ENCODE measurements around the gene WAC. TPM values are rescaled to one million over a fixed set of nuclear protein-coding genes. Genes with fewer than 3 reads are reported as not detected.

Gene WAC
- total RNA-seq, 4 donors from 2014 or later, result 141 to 162 (median 155) TPM

GRCh38 chr10:28503114-28503513 is 29.8 kb upstream of the WAC start:
- no peaks in the 10 kb centered on the region for H3K4me1 ChIP-seq
- no peak for ATAC-seq
- no peaks in the 10 kb centered on the region for H3K36me3 ChIP-seq
- no peaks in the 10 kb centered on the region for H3K9me3 ChIP-seq
- peaks cover 6% of the 10 kb centered on the region for H3K27me3 ChIP-seq
- H3K27ac ChIP-seq, result no peak overlapping the region
- 34 to 70% methylated on average over 3 of the region's 3 CpGs for WGBS, 2 donors (ENCODE audit: low coverage in 1 of 2)
- no peak overlapping the region for H3K4me3 ChIP-seq
- TF ChIP-seq POLR2A (IDR thresholded peaks at IDR 0.05) (no peak), POLR2AphosphoS5 (IDR thresholded peaks at IDR 0.05) (no peak), EP300 (IDR thresholded peaks at IDR 0.05) (no peak), CTCF (IDR thresholded peaks at IDR 0.05) (no peak)

- Histone ChIP-seq H3K4me1 (no peaks in the 10 kb centered on the region), H3K9me3 (no peaks in the 10 kb centered on the region), H3K4me3 (no peak overlapping the region), H3K36me3 (no peaks in the 10 kb centered on the region), H3K27me3 (peaks cover 11% of the 10 kb centered on the region), H3K27ac (no peak overlapping the region)
- TF ChIP-seq EP300 (IDR thresholded peaks at IDR 0.05) (no peak), POLR2A (IDR thresholded peaks at IDR 0.05) (no peak), POLR2AphosphoS5 (IDR thresholded peaks at IDR 0.05) (no peak), CTCF (IDR thresholded peaks at IDR 0.05) (no peak)
- no peak for ATAC-seq
- 89 to 90% methylated on average over 4 of the region's 4 CpGs for WGBS, 2 donors (ENCODE audit: low coverage in 1 of 2)
Measured at GRCh38 chr10:28505359-28505959, 27.5 kb upstream of the WAC start.

- no peak overlapping the region for H3K4me3 ChIP-seq
- no peak for ATAC-seq
Measured at GRCh38 chr10:28508304-28508925, 24.5 kb upstream of the WAC start.

GRCh38 chr10:28509286-28509685 is 23.6 kb upstream of the WAC start:
- H3K9me3 ChIP-seq, result no peaks in the 10 kb centered on the region
- WGBS, 2 donors (ENCODE audit: low coverage in 1 of 2), result 76 to 83% methylated on average over 3 of the region's 3 CpGs
- H3K36me3 ChIP-seq, result no peaks in the 10 kb centered on the region
- H3K27me3 ChIP-seq, result peaks cover 11% of the 10 kb centered on the region
- no peak overlapping the region for H3K27ac ChIP-seq
- no peak overlapping the region for H3K4me3 ChIP-seq
- no peak for ATAC-seq
- no peaks in the 10 kb centered on the region for H3K4me1 ChIP-seq
- no peak for TF ChIP-seq POLR2A (IDR thresholded peaks at IDR 0.05)
- no peak for TF ChIP-seq POLR2AphosphoS5 (IDR thresholded peaks at IDR 0.05)
- TF ChIP-seq EP300 (IDR thresholded peaks at IDR 0.05), result no peak
- TF ChIP-seq CTCF (IDR thresholded peaks at IDR 0.05), result no peak

More at GRCh38 chr10:28508304-28508925, 24.5 kb upstream of the WAC start:
- H3K9me3 ChIP-seq, result no peaks in the 10 kb centered on the region
- no peak overlapping the region for H3K27ac ChIP-seq
- no peaks in the 10 kb centered on the region for H3K4me1 ChIP-seq
- H3K36me3 ChIP-seq, result no peaks in the 10 kb centered on the region
- H3K27me3 ChIP-seq, result peaks cover 11% of the 10 kb centered on the region
- TF ChIP-seq CTCF (IDR thresholded peaks at IDR 0.05) (no peak), EP300 (IDR thresholded peaks at IDR 0.05) (no peak), POLR2AphosphoS5 (IDR thresholded peaks at IDR 0.05) (no peak), POLR2A (IDR thresholded peaks at IDR 0.05) (no peak)
- WGBS, 2 donors (ENCODE audit: low coverage in 1 of 2), result 43 to 80% methylated on average over 1 of the region's 7 CpGs

GRCh38 chr10:28514648-28515047 is 18.3 kb upstream of the WAC start:
- ATAC-seq, result no peak
- H3K4me3 ChIP-seq, result no peak overlapping the region
- WGBS, 2 donors (ENCODE audit: low coverage in 1 of 2), result 77 to 92% methylated on average over 1 of the region's 1 CpG
- no peaks in the 10 kb centered on the region for H3K27me3 ChIP-seq
- H3K27ac ChIP-seq, result no peak overlapping the region
- no peaks in the 10 kb centered on the region for H3K4me1 ChIP-seq
- TF ChIP-seq EP300 (IDR thresholded peaks at IDR 0.05), result no peak
- TF ChIP-seq CTCF (IDR thresholded peaks at IDR 0.05), result no peak
- no peak for TF ChIP-seq POLR2A (IDR thresholded peaks at IDR 0.05)
- TF ChIP-seq POLR2AphosphoS5 (IDR thresholded peaks at IDR 0.05), result no peak
- H3K36me3 ChIP-seq, result no peaks in the 10 kb centered on the region
- H3K9me3 ChIP-seq, result peaks cover 0 to 9% (median 0%) of the 10 kb centered on the region in 3 donors
